Measurements from ENCODE around the gene KIAA1755. TPM values are rescaled to one million over a fixed set of nuclear protein-coding genes. Genes with fewer than 3 reads are reported as not detected.

Gene KIAA1755
- polyA plus RNA-seq, 4 donors = 2.7 to 4.1 (median 3.1) TPM

Other genes starting within 250 kb of the KIAA1755 start
- gene TTI1, start 227.3 kb downstream of the KIAA1755 start, polyA plus RNA-seq (ENCODE audit: insufficient read length in 4 of 4) = 10 to 100 TPM; 24.2 to 28.8 (median 26.9) TPM
- 10 to 100 TPM; 34.3 to 42.6 (median 39.3) TPM for gene RPRD1B, start 227.0 kb downstream of the KIAA1755 start, polyA plus RNA-seq (ENCODE audit: insufficient read length in 4 of 4)
- gene TGM2, start 95.5 kb downstream of the KIAA1755 start, polyA plus RNA-seq (ENCODE audit: insufficient read length in 4 of 4) = 10 to 100 TPM; 34.1 to 45.1 (median 38.6) TPM
- 1 to 10 TPM in 2 of 4 donors, under 1 TPM in 1, not detected in 1; 0.80 to 1.4 (median 1.3) TPM for gene BPI, start 43.4 kb upstream of the KIAA1755 start, polyA plus RNA-seq (ENCODE audit: insufficient read length in 4 of 4)
- gene LBP, start 85.7 kb upstream of the KIAA1755 start, polyA plus RNA-seq (ENCODE audit: insufficient read length in 4 of 4) = under 1 TPM in 3 of 4 donors, not detected in 1; 0.04 to 0.10 (median 0.08) TPM
- 10 to 100 TPM; 29.6 to 66.2 (median 31.8) TPM for gene SNHG17, start 174.6 kb upstream of the KIAA1755 start, polyA plus RNA-seq (ENCODE audit: insufficient read length in 4 of 4)
- 10 to 100 TPM; 32.2 to 43.2 (median 37.2) TPM for gene RALGAPB, start 212.1 kb upstream of the KIAA1755 start, polyA plus RNA-seq (ENCODE audit: insufficient read length in 4 of 4)

Data from right renal pelvis (tissue), 4 donors.